Measurements from ENCODE around the gene KRT2.

KRT2 gene

GRCh38 chr12:52636189-52636588 is 15.8 kb downstream of the KRT2 start:
- FAIRE-seq (no peak), DNase-seq (ENCODE audit: insufficient read length, low spot score) (no peak)
- TF ChIP-seq CTCF (IDR thresholded peaks at IDR 0.05; ENCODE audit: insufficient read depth, missing control alignments), result no peak

- DNase-seq (ENCODE audit: insufficient read length, low spot score), result no peak
- no peak for TF ChIP-seq CTCF (IDR thresholded peaks at IDR 0.05; ENCODE audit: insufficient read depth, missing control alignments)
- FAIRE-seq, result no peak
Observed at GRCh38 chr12:52634266-52635056, 17.6 kb downstream of the KRT2 start.

GRCh38 chr12:52633383-52633782 is 18.6 kb downstream of the KRT2 start:
- DNase-seq (ENCODE audit: insufficient read length, low spot score) (no peak), FAIRE-seq (no peak)
- no peak for TF ChIP-seq CTCF (IDR thresholded peaks at IDR 0.05; ENCODE audit: insufficient read depth, missing control alignments)

- no peak for TF ChIP-seq CTCF (IDR thresholded peaks at IDR 0.05; ENCODE audit: insufficient read depth, missing control alignments)
- DNase-seq (ENCODE audit: insufficient read length, low spot score) (no peak), FAIRE-seq (no peak)
Observed at GRCh38 chr12:52632656-52633055, 19.4 kb downstream of the KRT2 start.

GRCh38 chr12:52631676-52632459 is 20.1 kb downstream of the KRT2 start:
- TF ChIP-seq CTCF (IDR thresholded peaks at IDR 0.05; ENCODE audit: insufficient read depth, missing control alignments), result no peak
- DNase-seq (ENCODE audit: insufficient read length, low spot score) (no peak), FAIRE-seq (no peak)

- TF ChIP-seq CTCF (IDR thresholded peaks at IDR 0.05; ENCODE audit: insufficient read depth, missing control alignments), result no peak
- FAIRE-seq (no peak), DNase-seq (ENCODE audit: insufficient read length, low spot score) (no peak)
Observed at GRCh38 chr12:52631264-52631663, 20.7 kb downstream of the KRT2 start.

All from D721Med (cell line).